ENCODE results near the gene SAMM50. TPM values are rescaled to one million over a fixed set of nuclear protein-coding genes. Genes with fewer than 3 reads are reported as not detected.

Gene SAMM50
- total and polyA plus RNA-seq, 4 donors = 39.3 to 70.1 (median 53.3) TPM

DNA sequence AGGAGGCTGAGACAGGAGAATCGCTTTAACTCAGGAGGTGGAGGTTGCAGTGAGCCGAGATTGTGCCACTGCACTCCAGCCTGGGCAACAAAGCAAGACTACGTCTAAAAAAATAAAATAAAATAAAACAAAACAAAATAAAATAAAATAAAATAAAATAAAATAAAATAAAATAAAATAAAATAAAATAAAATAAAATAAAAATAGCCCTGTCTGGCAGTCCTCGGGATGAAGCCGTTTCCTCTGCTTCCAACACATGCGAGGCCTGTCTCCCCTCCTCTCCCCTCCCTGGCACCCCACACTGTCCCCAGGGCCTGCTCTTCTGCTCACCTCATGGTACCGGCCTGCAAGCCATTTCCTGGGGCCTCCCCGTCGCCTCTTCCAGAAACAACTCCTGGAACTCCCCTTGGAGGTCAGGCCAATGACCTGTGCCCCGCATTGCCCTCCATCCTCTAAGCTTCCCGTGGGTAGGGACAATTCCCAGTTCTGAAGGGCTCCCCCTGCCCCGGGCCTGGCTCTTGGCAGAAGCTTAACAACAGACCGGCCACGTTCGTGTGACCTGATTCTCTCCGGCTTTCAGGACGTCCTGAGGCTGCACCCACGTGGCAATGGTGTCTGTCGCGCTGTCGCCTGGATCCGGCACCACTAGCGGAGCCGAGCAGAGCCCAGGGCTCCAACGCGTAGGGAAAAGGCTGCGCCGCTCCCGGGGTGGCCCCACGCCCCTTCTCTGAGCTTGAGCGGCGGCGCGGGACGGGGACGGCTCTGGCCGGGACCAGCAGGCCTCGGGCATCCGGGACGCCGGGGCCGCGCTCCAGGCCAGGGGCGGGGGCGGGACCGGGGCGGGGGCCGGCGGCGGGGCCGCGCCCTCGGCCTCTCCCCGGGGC lies 68.4 kb downstream of the SAMM50 start:
- no peak overlapping the region for H3K27ac ChIP-seq (ENCODE audit: low read depth, low read length)
- peak overlapping the region; percentile 40 for H3K4me3 ChIP-seq (ENCODE audit: low read depth, low read length)
- no peaks in the 10 kb centered on the region for H3K9me3 ChIP-seq (ENCODE audit: control insufficient read depth, insufficient read depth, low read length)
- peaks cover 42% of the 10 kb centered on the region for H3K4me1 ChIP-seq (ENCODE audit: control insufficient read depth, insufficient read depth, low read length)
- no peaks in the 10 kb centered on the region for H3K36me3 ChIP-seq (ENCODE audit: control insufficient read depth, insufficient read depth, low read length)
- H3K27me3 ChIP-seq (ENCODE audit: control insufficient read depth, insufficient read depth, low read length) = peaks cover 4% of the 10 kb centered on the region
- WGBS (ENCODE audit: insufficient coverage) = 11% methylated on average over 52 of the region's 54 CpGs
- peak in 2 of 6 donors; percentile 32 to 52 for DNase-seq (ENCODE audit: low read depth in 4 of 6, low spot score in 6 of 6)

- Histone ChIP-seq H3K27me3 (ENCODE audit: control insufficient read depth, insufficient read depth, low read length) (peaks cover 4% of the 10 kb centered on the region), H3K36me3 (ENCODE audit: control insufficient read depth, insufficient read depth, low read length) (no peaks in the 10 kb centered on the region), H3K9me3 (ENCODE audit: control insufficient read depth, insufficient read depth, low read length) (no peaks in the 10 kb centered on the region), H3K27ac (ENCODE audit: low read depth, low read length) (no peak within 1 kb of the TSS), H3K4me1 (ENCODE audit: control insufficient read depth, insufficient read depth, low read length) (peaks cover 42% of the 10 kb centered on the region), H3K4me3 (ENCODE audit: low read depth, low read length) (peak within 1 kb of the TSS; percentile 40)
- 6% methylated on average over 83 of the region's 83 CpGs for WGBS (ENCODE audit: insufficient coverage)
- peak in 2 of 6 donors; percentile 49 to 57 for DNase-seq (ENCODE audit: low read depth in 4 of 6, low spot score in 6 of 6)
Measured at GRCh38 chr22:44024288-44024921, 69.2 kb downstream of the SAMM50 start, which contains the start of gene PARVB. PARVB (plus strand) TSS chr22:44024302; CDS start chr22:44024340, 38 bp downstream.

DNA sequence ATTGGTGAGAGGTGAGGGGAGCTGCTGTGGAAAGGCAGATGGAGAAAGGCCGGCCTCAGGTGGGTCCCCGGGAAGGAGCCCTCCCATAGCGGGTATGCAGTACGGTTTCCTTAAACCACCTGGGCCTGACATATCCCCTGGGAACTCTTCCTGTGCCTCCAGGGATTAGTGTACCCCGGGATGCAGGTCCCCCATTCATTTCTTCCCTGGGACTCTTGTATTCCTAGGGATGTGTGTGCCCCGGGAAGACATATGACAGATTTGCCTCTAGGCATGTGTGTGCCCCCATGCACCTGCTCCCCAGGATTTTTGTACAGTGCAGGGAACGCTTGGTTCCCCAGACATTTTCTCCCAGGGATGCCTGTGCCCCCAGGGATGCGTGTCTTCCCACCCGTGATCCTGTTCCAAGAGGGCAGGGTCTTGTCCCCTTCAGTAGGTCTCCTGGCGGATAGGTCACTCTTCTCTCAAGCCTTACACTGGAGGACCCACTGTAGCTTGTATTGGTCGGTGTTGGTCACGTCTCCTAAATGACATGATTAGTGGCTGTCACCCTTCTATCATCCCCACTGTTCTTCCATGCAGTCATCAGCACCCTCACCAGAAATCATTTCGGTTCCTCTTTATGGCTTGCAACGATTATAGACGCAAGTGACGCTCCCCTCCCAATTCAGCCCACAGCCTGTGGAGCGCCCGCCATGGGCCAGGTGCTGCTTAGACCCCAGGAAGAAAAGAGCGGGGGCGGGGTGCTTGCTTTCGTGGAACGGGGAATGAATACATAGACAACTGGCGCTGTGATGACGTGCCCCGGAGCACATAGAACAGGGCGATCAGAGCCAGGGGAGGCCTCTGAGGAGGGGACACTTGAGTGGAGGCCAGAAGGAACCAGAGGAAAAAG lies 70.2 kb downstream of the SAMM50 start:
- Histone ChIP-seq H3K4me1 (ENCODE audit: control insufficient read depth, insufficient read depth, low read length) (peaks cover 48% of the 10 kb centered on the region), H3K4me3 (ENCODE audit: low read depth, low read length) (peak overlapping the region; percentile 38), H3K27me3 (ENCODE audit: control insufficient read depth, insufficient read depth, low read length) (peaks cover 4% of the 10 kb centered on the region)

GRCh38 chr22:44026066-44026629 lies 70.9 kb downstream of the SAMM50 start:
- no peak overlapping the region for H3K4me3 ChIP-seq (ENCODE audit: low read depth, low read length)

More for the DNA sequence above, 70.2 kb downstream of the SAMM50 start:
- Histone ChIP-seq H3K27ac (ENCODE audit: low read depth, low read length) (peak overlapping the region; percentile 73), H3K9me3 (ENCODE audit: control insufficient read depth, insufficient read depth, low read length) (no peaks in the 10 kb centered on the region), H3K36me3 (ENCODE audit: control insufficient read depth, insufficient read depth, low read length) (no peaks in the 10 kb centered on the region)
- 89% methylated on average over 23 of the region's 26 CpGs for WGBS (ENCODE audit: insufficient coverage)
- DNase-seq (ENCODE audit: low read depth in 4 of 6, low spot score in 6 of 6) = peak in 1 of 6 donors; percentile 9

DNA sequence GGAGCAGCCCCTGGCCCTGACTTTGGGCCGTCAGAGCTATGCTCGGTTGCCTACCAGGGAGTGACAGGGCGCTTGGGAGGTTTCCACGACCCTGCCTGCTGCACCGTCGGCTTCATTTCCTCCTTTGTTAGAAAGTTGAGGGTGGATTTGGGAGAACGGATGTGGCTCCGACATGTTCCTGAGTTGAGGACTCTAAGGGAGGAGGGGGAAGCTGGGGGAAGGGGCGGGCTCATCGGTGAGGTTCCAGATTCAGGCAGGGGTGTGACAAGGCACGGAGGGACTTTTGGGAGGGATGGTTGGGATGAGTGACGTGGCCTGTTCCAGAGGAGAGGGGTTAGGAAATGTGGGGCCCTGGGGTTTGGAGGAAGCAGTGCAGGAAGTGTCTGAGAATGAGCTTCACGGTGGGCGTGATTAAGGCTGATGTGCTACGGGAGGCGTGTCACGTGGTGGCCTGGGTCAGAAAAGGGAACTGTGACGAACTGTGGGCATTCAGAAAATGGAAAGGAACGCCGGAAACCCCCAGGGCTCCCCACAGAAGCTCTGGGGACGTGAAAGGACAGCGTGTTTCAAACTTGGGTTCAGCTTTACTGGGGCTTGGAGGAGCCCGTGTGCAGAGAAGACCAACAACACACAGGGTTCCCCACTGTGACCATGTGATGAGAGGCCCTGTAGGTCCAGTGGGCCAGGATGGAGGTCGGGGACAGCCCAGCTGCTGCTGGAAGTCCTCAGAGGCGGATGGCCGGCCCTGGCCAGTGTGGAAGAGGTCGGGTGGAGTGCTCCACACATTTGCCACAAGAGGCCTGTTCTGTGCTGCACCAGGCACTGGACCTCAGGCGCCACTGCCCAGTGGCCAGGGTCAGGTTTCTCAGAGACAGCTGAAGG lies 71.6 kb downstream of the SAMM50 start:
- Histone ChIP-seq H3K27ac (ENCODE audit: low read depth, low read length) (peak overlapping the region; percentile 73), H3K27me3 (ENCODE audit: control insufficient read depth, insufficient read depth, low read length) (peaks cover 4% of the 10 kb centered on the region), H3K4me3 (ENCODE audit: low read depth, low read length) (no peak overlapping the region), H3K36me3 (ENCODE audit: control insufficient read depth, insufficient read depth, low read length) (no peaks in the 10 kb centered on the region), H3K9me3 (ENCODE audit: control insufficient read depth, insufficient read depth, low read length) (no peaks in the 10 kb centered on the region), H3K4me1 (ENCODE audit: control insufficient read depth, insufficient read depth, low read length) (peaks cover 52% of the 10 kb centered on the region)
- WGBS (ENCODE audit: insufficient coverage) = 64% methylated on average over 26 of the region's 28 CpGs
- no peak for DNase-seq (ENCODE audit: low read depth in 4 of 6, low spot score in 6 of 6)

More at GRCh38 chr22:44026066-44026629, 70.9 kb downstream of the SAMM50 start:
- DNase-seq (ENCODE audit: low read depth in 4 of 6, low spot score in 6 of 6) = no peak
- Histone ChIP-seq H3K4me1 (ENCODE audit: control insufficient read depth, insufficient read depth, low read length) (peaks cover 52% of the 10 kb centered on the region), H3K27ac (ENCODE audit: low read depth, low read length) (peak overlapping the region; percentile 73), H3K9me3 (ENCODE audit: control insufficient read depth, insufficient read depth, low read length) (no peaks in the 10 kb centered on the region), H3K27me3 (ENCODE audit: control insufficient read depth, insufficient read depth, low read length) (peaks cover 4% of the 10 kb centered on the region), H3K36me3 (ENCODE audit: control insufficient read depth, insufficient read depth, low read length) (no peaks in the 10 kb centered on the region)
- WGBS (ENCODE audit: insufficient coverage) = 71% methylated on average over 17 of the region's 17 CpGs

GRCh38 chr22:44028091-44028490 lies 72.8 kb downstream of the SAMM50 start:
- H3K4me1 ChIP-seq (ENCODE audit: control insufficient read depth, insufficient read depth, low read length) = peaks cover 47% of the 10 kb centered on the region
- no peaks in the 10 kb centered on the region for H3K9me3 ChIP-seq (ENCODE audit: control insufficient read depth, insufficient read depth, low read length)
- H3K27ac ChIP-seq (ENCODE audit: low read depth, low read length) = no peak overlapping the region
- H3K27me3 ChIP-seq (ENCODE audit: control insufficient read depth, insufficient read depth, low read length) = peaks cover 4% of the 10 kb centered on the region
- DNase-seq (ENCODE audit: low read depth in 4 of 6, low spot score in 6 of 6) = no peak
- H3K4me3 ChIP-seq (ENCODE audit: low read depth, low read length) = no peak overlapping the region
- H3K36me3 ChIP-seq (ENCODE audit: control insufficient read depth, insufficient read depth, low read length) = no peaks in the 10 kb centered on the region
- 94% methylated on average over 3 of the region's 7 CpGs for WGBS (ENCODE audit: insufficient coverage)

DNA sequence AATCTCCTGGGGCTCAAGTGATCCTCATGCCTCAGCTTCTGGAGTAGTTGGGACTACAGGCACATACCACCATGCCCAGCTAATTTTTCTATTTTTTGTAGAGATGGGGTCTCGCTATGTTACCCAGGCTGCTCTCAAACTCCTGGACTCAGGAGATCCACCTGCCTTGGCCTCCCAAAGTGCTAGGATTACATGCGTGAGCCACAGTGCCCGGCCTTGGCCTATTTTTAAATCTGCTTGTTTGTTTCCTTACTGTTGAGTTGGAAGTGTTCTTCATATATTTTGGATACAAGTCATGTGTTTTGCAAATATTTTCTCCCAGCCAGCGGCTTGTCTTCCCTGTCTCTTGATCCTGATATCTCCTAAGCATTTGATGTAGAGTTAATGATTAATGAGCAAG lies 73.8 kb downstream of the SAMM50 start:
- 71% methylated on average over 1 of the region's 4 CpGs for WGBS (ENCODE audit: insufficient coverage)
- Histone ChIP-seq H3K27ac (ENCODE audit: low read depth, low read length) (no peak overlapping the region), H3K36me3 (ENCODE audit: control insufficient read depth, insufficient read depth, low read length) (no peaks in the 10 kb centered on the region), H3K27me3 (ENCODE audit: control insufficient read depth, insufficient read depth, low read length) (no peaks in the 10 kb centered on the region), H3K4me3 (ENCODE audit: low read depth, low read length) (no peak overlapping the region), H3K4me1 (ENCODE audit: control insufficient read depth, insufficient read depth, low read length) (peaks cover 41% of the 10 kb centered on the region), H3K9me3 (ENCODE audit: control insufficient read depth, insufficient read depth, low read length) (no peaks in the 10 kb centered on the region)
- no peak for DNase-seq (ENCODE audit: low read depth in 4 of 6, low spot score in 6 of 6)

DNA sequence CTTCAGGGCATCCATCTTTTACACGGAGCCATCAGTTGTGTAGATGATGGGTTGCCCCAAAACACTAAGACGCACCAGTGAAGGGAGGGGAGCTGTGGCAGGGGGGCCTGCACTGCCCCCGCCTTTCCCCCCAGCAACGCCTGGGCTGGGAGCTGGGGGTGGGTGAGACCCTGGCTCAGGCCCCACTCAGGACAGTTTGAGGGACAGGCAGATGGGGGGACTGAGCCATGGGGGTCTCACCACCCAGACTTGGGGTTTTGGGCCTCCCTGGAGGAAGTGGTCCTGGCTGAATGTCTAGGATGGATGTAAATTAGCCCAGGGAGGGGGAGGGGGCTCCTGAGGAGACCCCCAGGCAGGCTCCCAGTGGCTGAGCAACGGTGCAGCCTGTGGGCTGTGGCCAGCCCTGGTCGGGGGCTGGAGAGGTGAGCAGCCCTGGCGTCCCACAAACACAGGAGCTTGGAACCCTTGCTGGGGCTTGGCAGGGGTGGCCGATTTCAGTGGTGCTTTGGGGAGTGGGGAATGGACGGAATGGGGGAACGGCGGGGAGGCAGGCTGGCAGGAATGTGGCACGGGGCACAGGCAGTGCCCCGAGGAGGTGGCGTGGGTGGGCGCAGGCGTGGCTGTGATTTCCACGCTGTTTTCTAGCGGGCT lies 74.9 kb downstream of the SAMM50 start:
- Histone ChIP-seq H3K4me3 (ENCODE audit: low read depth, low read length) (no peak overlapping the region), H3K9me3 (ENCODE audit: control insufficient read depth, insufficient read depth, low read length) (no peaks in the 10 kb centered on the region), H3K36me3 (ENCODE audit: control insufficient read depth, insufficient read depth, low read length) (no peaks in the 10 kb centered on the region), H3K27ac (ENCODE audit: low read depth, low read length) (no peak overlapping the region), H3K27me3 (ENCODE audit: control insufficient read depth, insufficient read depth, low read length) (no peaks in the 10 kb centered on the region), H3K4me1 (ENCODE audit: control insufficient read depth, insufficient read depth, low read length) (peaks cover 35% of the 10 kb centered on the region)
- no peak for DNase-seq (ENCODE audit: low read depth in 4 of 6, low spot score in 6 of 6)
- WGBS (ENCODE audit: insufficient coverage) = 85% methylated on average over 18 of the region's 18 CpGs
